Breast epithelium (tissue), 4 donors: ENCODE measurements around the gene PPP1R37. TPM values are rescaled to one million over a fixed set of nuclear protein-coding genes. Genes with fewer than 3 reads are reported as not detected.

Source experiments
- DNase-seq, 2 donors: peaks; one replicate each; pipeline ENCODE4 v3.0.0-alpha.2; 2019; ENCODE audit warnings: low spot score in 2 of 2
- H3K27ac ChIP-seq, 2 donors: fragments of 200-600 bp; sonication (generic) in 1 of 2; one replicate each; pipeline ENCODE4 v1.5.1; 2016 to 2019; ENCODE audit warnings: mild to moderate bottlenecking in 1 of 2
- H3K27me3 ChIP-seq, 2 donors: fragments of 200-600 bp; sonication (generic) in 1 of 2; one replicate each; pipeline versions ENCODE4 v1.5.1 to v1.6.0; 2017 to 2019; ENCODE audit warnings: control low read depth in 1 of 2, mild to moderate bottlenecking in 1 of 2
- H3K36me3 ChIP-seq: fragments of 200-600 bp; one replicate; pipeline ENCODE4 v1.5.1; 2019
- H3K4me1 ChIP-seq, 2 donors: fragments of 200-600 bp; sonication (generic); one replicate each; pipeline ENCODE4 v1.5.1; 2016 to 2019; ENCODE audit warnings: control low read depth in 1 of 2
- H3K4me3 ChIP-seq, 3 donors: fragments of 200-600 bp; sonication (generic); 1 replicate in 2 of 3; 2 replicates in 1 of 3; pipeline ENCODE4 v1.5.1; 2016 to 2019; ENCODE audit warnings: mild to moderate bottlenecking in 3 of 3, moderate library complexity in 2 of 3
- H3K9me3 ChIP-seq, 2 donors: fragments of 200-600 bp; sonication (generic) in 1 of 2; one replicate each; pipeline ENCODE4 v1.5.1; 2016 to 2019; ENCODE audit warnings: control low read depth in 1 of 2
- CTCF ChIP-seq, 3 donors: fragments of 450-650 bp; IDR thresholded peaks; one replicate each; pipeline ENCODE4 v1.5.1; 2016 to 2017; ENCODE audit warnings: antibody characterized with exemption in 3 of 3, mild to moderate bottlenecking in 3 of 3, moderate library complexity in 3 of 3
- POLR2A ChIP-seq: fragments of 450-650 bp; IDR thresholded peaks from one replicate; pipeline ENCODE4 v1.6.1; 2016; ENCODE audit warnings: antibody characterized with exemption, mild to moderate bottlenecking, moderate library complexity
- POLR2AphosphoS5 ChIP-seq, 3 donors: sonication (generic); formaldehyde crosslinking; IDR thresholded peaks; one replicate each; pipeline ENCODE4 v1.6.1; 2017; ENCODE audit warnings: antibody characterized with exemption in 3 of 3
- intact Hi-C: fragments of 100-400 bp; cut with DNase I; formaldehyde crosslinking; loops from one replicate; pipeline ENCODE4 v1.15.1; 2023; ENCODE audit warnings: low total_unique reads
- total RNA-seq, 3 donors: library from RNA; depleted of rRNA; stranded (reverse); fragments of >200 nt; gene quantifications; one replicate each; pipeline ENCODE4 v1.1.0, GENCODE V29; 2016

PPP1R37 gene
- total RNA-seq, 3 donors from 2014 or later, result 18.6 to 50.8 (median 33.8) TPM

- Histone ChIP-seq H3K27ac (no peak overlapping the region), H3K4me3 (no peak overlapping the region), H3K9me3 (no peaks in the 10 kb centered on the region), H3K36me3 (peaks cover 4% of the 10 kb centered on the region), H3K27me3 (no peaks in the 10 kb centered on the region), H3K4me1 (peaks cover 0 to 4% of the 10 kb centered on the region in 2 donors)
- DNase-seq, result no peak
- intact Hi-C loops, result no loop called here
- no peak for TF ChIP-seq POLR2A
- TF ChIP-seq POLR2AphosphoS5 (IDR thresholded peaks at IDR 0.05), result no peak
- no peak for TF ChIP-seq CTCF (IDR thresholded peaks at IDR 0.05)
These were observed 40.9 kb upstream of the PPP1R37 start for GRCh38 chr19:45051929-45052579.

GRCh38 chr19:45056831-45057230, 36.1 kb upstream of the PPP1R37 start:
- intact Hi-C loops, result no loop called here

GRCh38 chr19:45057444-45057843, 35.5 kb upstream of the PPP1R37 start:
- no peak for DNase-seq
- no peak overlapping the region for H3K27ac ChIP-seq
- intact Hi-C loops, result no loop called here
- H3K4me1 ChIP-seq, result no peaks in the 10 kb centered on the region
- H3K9me3 ChIP-seq, result no peaks in the 10 kb centered on the region
- H3K4me3 ChIP-seq, result no peak overlapping the region
- H3K36me3 ChIP-seq, result peaks cover 11% of the 10 kb centered on the region
- TF ChIP-seq POLR2AphosphoS5 (IDR thresholded peaks at IDR 0.05) (no peak), CTCF (IDR thresholded peaks at IDR 0.05) (no peak), POLR2A (no peak)
- no peaks in the 10 kb centered on the region for H3K27me3 ChIP-seq

More at GRCh38 chr19:45056831-45057230, 36.1 kb upstream of the PPP1R37 start:
- Histone ChIP-seq H3K27me3 (no peaks in the 10 kb centered on the region), H3K4me3 (no peak overlapping the region), H3K36me3 (peaks cover 11% of the 10 kb centered on the region), H3K27ac (no peak overlapping the region), H3K9me3 (no peaks in the 10 kb centered on the region), H3K4me1 (no peaks in the 10 kb centered on the region)
- TF ChIP-seq POLR2A (no peak), POLR2AphosphoS5 (IDR thresholded peaks at IDR 0.05) (no peak), CTCF (IDR thresholded peaks at IDR 0.05) (no peak)
- DNase-seq, result no peak

- Histone ChIP-seq H3K4me1 (no peaks in the 10 kb centered on the region), H3K9me3 (no peaks in the 10 kb centered on the region), H3K27ac (no peak overlapping the region), H3K36me3 (peaks cover 7% of the 10 kb centered on the region), H3K27me3 (no peaks in the 10 kb centered on the region), H3K4me3 (no peak overlapping the region)
- no peak for TF ChIP-seq POLR2A
- no peak for TF ChIP-seq POLR2AphosphoS5 (IDR thresholded peaks at IDR 0.05)
- no peak for TF ChIP-seq CTCF (IDR thresholded peaks at IDR 0.05)
- DNase-seq, result no peak
- intact Hi-C loops, result no loop called here
These were observed 34.3 kb upstream of the PPP1R37 start for GRCh38 chr19:45058622-45059159.

GRCh38 chr19:45059258-45059965, 33.6 kb upstream of the PPP1R37 start:
- peaks cover 7% of the 10 kb centered on the region for H3K36me3 ChIP-seq
- DNase-seq, result peak in 1 of 2 donors; percentile 81

More at GRCh38 chr19:45059258-45059965, 33.6 kb upstream of the PPP1R37 start:
- no peak overlapping the region for H3K4me3 ChIP-seq
- no peaks in the 10 kb centered on the region for H3K27me3 ChIP-seq
- H3K27ac ChIP-seq, result no peak overlapping the region
- TF ChIP-seq POLR2AphosphoS5 (IDR thresholded peaks at IDR 0.05), result no peak
- peak; percentile 27 to 85 (median 79) for TF ChIP-seq CTCF (IDR thresholded peaks at IDR 0.05)
- no peak for TF ChIP-seq POLR2A
- intact Hi-C loops, result no loop called here
- no peaks in the 10 kb centered on the region for H3K9me3 ChIP-seq
- no peaks in the 10 kb centered on the region for H3K4me1 ChIP-seq
